SKM-1 (cell line): Measurements from ENCODE around the gene FHL3.
A peak's percentile ranks its signal among the peaks of the same experiment; 100 is the strongest.
"Not testable (repeated sequence)": the region's sequence is repeated elsewhere in the genome, so short reads cannot be mapped to it uniquely, and the experiment has no call there.

Experiments used
- DNase-seq: peaks from one replicate; lab custom pipeline; 2025; ENCODE audit not compliant: unreplicated experiment; lab: John Stamatoyannopoulos, UW

The FHL3 gene

DNA sequence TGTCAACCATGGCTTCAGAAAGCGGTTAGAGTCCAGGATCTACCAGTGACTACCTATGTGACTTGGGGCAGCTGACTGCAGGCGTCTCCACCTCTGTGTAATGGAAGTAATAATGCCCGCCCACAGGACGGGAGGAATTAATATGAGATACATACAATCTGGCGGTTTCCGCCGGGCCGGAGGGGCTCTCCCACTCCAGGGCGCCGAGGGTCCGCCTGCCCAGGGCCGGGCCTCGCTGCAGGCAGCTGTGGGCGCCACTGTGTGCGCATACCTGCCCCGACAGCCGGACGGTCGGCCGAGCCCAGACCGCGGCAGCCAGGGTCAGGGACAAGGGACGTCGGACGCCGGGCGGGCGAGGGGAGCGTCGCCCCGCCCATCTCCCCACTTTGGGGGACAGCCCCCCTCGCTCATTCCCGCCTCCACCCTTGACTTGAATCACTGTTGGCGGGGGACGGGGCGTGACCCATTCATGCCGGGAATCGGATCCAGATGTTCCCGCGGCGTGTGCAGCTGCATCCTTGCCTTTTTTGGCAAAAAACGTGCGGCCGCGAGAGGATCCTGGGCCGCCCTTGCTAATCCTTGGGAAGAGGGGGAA lies 9.5 kb downstream of the FHL3 start:
- DNase-seq = no peak

DNA sequence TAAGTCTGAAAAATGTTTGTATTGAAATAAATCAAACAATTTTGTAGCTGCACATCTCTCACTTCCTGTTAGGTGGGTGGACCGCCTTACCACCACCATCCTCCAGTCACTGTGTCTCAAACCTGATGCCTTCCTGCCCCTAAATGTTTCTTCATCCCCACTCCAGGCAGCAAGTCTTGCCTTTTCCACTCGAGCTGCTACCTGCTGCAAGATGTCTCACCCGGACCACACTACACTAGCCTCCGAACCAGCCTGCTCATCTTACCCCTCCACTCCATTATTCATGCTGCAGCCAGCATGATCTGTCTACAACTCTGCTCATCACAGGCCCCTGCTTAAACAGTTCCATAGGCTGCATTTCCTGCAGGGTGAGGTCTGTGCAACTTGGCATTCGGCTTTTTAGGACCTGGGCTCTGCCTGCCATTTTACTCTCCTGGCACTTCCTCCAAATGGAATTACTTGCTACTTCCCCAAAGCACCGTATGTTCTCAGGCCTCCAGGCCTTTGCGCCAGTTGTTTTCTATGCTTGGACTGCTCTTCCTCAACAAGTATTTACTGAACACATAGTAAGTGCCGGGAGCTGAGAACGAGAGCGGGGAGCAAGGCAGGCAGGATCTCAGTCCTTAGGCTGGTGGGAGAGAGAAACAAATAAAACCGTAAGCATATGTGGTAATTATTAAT lies 10.3 kb downstream of the FHL3 start:
- DNase-seq = no peak

DNA sequence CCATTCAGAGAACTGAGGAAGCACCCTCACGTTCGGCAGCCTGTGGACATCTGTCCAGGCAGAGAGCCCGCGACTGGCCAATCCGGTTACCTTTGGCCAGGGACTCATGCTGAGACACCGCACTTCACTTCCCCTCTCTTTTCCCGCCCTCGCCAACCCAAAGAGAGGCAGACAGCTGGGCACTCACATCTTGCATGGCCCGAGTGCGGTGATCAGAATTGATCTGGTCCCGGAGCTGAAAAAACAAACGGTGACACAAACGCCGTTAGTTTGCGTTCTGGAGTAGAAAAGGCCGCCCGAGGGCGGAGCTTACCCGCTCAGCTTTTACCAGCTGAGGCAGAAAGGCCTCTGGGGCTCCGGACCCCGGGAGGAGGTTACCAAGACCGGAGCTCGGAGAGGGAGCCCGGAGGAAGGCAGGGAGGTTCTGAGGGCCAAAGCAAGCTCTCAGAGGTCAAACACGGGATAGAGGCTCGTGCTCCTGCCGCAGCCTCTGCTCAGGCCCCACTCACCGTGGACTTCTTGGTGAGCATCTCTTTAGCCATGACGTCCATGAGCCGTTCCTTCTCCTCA lies 15.9 kb downstream of the FHL3 start:
- DNase-seq = no peak

DNA sequence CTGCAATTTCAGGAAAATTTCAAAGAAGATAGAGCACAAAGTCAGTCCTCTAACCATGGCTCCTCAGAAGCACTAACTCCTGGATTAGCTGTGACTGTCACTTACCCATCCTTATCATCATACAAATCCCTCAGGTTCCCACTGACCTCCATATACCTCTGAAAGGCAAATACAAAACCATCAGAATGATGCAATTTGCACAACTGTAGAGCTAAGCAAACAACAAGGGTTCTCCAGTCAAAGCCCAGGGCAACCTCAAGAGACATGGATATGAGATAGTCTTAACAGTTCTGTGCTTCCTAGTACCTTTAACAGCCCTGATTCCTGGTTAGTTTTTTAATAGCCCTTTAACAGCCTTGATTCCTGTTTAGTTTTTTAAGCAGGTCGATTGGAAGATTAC lies 17.6 kb downstream of the FHL3 start:
- no peak for DNase-seq

DNA sequence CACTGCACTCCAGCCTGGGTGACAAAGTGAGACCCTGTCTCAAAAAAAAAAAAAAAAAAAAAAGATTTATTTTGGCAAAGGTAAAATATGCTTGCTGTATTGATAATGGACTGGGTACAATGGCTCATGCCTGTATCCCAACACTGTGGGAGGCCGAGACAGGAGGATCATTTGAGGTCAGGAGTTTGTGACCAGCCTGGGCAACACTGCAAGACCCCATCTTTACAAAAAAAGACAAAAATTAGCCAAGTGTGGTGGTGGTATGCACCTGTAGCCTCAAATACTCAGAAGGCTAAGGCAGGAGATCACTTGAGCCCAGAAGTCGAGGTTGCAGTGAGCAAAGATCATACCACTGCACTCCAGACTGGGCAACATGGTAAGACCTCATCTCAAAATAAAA lies 21.8 kb downstream of the FHL3 start:
- DNase-seq = no peak

DNA sequence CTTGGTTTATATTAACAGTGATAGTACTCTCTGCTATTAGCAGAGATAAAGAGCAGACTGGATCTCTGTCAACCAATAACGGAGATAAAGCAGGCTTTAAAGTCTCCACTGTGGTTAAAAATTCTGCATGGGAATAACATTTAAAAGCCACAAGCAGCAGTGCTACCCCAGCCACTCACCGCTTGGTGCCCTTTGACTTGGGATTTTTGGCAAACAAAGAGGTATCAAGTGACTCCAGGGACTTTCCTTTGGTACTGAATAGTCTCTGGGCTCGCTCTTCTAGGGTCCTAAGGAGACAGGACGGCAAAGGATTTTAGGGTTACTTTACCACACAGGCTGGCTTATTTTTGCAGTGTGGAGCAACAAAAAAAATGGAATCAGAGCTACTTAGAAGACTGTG lies 26.8 kb downstream of the FHL3 start:
- DNase-seq = no peak

DNA sequence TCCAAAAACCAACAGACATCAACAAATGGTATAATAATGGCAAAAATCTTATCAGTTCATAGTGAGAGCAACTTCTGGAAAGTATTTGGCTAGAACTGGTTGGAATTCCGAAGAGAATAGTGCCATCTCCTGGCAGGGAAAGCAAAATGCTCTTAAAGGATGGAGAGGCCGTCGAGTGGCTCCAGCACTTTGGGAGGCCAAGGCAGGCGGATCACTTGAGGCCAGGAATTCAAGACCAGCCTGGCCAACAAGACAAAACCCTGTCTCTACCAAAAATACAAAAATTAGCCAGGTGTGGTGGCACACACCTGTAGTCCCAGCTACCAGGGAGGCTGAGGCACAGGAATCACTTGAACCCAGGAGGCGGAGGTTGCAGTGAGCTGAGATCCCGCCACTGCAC lies 30.2 kb downstream of the FHL3 start:
- DNase-seq = peak; percentile 20

DNA sequence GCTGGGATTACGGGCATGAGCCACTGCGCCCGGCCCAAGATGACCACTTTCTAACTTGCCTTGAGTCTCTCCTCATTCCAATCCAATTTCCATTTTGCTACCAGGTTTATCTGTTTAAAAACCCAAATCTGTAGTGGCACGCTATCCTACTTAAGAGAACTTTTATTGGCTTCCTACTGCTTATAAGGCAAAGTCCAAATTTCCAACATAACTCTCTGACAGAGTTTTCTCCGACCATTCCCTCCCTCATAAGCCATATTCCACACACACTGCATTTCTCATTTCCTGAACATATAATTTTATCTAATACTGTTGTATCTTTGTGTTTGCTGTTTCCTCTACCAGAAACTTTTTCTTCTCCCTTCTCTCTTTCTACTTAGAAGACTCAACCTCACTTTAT lies 30.7 kb downstream of the FHL3 start:
- no peak for DNase-seq

DNA sequence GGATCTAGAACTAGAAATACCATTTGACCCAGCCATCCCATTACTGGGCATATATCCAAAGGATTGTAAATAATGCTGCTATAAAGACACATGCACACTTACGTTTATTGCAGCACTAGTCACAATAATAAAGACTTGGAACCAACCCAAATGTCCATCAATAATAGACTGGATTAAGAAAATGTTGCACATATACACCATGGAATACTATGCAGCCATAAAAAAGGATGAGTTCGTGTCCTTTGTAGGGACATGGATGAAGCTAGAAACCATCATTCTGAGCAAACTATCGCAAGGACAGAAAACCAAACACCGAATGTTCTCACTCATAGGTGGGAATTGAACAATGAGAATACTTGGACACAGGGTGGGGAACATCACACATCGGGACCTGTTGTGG lies 31.6 kb downstream of the FHL3 start:
- not testable (repeated sequence) for DNase-seq

DNA sequence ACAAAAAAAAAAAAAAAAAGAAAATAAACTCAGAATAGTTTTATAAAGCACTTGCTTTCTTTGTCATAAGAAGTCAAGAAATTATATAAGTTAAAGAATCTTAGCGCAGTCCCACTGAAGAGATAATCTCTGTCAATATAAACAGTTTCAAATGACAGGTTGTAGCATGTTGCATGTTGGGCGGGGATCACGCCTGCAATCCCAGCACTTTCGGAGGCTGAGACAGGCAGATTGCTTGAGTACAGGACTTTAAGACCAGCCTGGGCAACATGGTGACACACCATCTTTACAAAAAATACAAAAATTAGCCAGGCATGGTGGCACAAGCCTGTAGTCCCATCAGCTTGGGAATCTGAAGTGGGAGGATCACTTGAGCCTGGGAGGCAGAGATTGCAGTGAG lies 40.0 kb downstream of the FHL3 start:
- no peak for DNase-seq

DNA sequence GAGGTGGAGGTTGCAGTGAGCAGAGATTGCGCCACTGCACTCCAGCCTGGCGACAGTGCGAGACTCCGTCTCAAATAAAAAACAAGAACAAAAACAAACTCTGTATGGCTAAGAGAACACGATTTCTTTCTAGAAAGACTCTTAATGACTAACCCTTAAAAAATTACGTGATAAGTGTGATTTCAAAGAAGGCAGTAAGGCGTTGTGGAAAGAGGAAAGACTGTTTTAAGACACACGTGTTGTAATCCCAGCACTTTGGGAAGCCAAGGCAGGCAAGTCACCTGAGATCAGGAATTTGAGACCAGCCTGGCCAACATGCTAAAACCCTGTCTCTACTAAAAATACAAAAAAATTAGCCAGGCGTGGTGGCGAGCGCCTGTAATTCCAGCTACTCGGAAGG lies 41.2 kb downstream of the FHL3 start:
- not testable (repeated sequence) for DNase-seq

DNA sequence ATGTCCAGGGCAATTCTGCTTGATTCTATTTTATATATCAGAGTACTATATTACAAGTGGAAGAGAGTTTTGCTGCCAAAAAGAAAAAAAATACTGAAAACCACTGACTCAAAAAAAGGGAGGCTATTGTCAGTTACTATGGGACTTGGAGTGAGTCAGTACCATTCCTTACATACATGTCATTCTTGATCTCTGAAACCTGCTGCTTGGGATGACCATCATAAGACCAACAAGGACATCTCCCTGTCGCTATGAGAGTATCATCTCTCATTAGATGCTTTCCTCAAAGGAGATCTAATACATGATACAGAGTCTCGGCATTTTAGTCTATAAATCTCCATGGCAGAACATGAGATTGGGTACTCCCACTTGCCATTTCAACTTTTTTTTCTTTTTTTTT lies 46.6 kb downstream of the FHL3 start:
- DNase-seq = no peak

DNA sequence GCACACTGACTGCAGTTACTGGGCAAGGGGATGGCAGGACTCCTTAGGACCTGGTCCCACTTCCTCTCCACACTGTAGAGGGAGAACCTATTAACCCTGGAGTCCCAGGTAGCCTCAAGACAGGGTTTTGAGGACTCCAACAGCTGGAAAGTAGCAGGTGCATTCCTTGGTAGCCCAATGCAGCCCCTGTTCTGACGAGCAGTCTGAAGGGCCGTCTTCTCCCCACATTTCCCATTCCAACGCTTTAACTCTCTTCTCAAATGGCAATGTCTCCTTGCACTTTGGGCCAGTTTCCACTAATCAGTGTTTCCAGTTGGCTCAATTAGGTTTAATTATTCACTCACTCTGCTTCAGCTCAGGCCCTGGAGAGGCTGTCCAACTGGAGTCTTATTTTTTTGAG lies 49.6 kb downstream of the FHL3 start:
- no peak for DNase-seq

DNA sequence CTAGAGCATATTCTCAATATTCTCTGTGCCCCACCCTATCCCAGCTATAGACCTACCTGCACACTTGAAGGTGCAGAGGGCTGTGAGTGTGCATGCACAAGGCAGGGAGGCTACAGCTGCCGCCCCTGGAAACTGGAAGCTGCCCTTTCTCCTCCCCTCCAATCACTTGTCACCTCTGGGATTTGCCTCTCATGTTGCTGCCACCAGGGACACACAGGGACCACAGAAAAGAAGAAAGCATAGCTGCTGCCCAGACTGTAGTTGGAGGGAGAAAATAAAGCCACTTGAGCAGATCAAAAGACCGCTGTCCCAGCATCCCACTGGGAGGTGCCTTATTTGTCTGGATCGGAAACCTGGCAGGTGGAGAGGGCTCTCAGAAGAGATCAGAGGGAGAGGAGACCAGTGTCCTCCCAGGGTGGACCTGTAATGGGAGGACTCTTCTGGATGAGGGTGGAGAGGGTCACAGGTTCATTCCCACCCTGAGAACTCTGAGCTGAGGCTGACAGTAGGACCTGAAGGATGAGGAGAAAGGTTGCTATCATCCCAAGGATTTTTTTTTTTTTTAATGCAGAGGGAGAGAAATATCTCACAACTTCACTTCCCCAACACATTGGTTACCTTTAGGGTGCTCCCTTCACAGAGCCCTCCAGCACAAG lies 50.9 kb downstream of the FHL3 start:
- DNase-seq = no peak

DNA sequence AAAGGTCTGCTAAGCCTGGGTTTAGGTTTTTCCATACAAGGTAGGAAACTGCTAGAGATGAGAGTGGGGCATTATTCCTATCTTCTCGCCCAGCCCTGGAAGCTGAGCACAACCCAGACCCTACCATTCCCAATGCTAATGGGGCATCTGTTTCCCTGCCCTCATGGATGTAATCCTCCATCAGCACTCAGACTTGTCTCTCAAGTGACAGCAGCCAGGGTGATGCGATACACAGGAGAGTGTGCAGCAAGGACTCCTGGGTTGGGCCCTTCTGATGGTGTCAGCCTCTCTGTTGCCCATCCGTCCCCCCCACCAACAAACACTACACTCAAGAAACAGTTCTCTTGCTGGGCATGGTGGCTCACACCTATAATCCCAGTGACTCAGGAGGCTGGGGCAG lies 52.6 kb downstream of the FHL3 start:
- no peak for DNase-seq

DNA sequence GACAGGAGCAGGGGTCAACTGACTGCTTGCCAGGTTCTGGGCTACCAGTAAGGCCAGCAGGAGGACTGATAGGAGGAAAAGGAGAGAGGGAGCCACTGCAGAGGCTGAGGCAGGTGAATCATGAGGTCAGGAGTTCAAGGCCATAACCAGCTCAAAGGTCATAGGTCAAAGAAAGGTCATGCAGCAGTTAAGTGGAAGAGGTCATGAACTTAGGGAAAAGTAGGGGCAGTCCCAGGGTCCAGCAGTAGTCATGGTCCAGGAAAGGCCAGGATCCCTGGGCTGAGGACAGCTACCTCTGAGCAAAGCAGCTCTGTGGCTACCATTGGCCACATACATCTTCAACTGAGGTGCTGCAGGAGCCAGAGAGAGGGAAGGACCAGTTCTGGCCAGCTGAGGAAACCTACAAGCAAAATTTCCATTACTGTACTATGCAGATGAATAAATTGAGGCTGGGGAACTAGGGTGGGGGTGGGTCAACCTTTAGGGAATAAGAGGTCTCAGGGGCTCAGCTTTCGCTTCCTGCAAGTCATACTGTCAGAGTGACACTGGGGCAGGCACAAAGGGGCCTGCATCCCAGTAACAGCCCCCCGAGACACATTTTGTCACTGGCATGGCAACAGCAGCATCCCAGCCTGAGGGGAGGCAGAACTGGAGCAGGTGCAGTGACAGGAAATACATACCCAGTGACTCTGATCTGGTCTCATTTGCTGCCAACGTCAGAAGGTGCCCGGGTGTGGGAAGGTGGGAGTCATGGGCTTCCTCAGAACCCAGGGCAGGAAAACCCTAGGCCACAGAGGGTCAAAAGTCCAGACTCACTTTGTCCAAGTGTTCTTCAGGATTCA lies 53.3 kb downstream of the FHL3 start:
- no peak for DNase-seq

DNA sequence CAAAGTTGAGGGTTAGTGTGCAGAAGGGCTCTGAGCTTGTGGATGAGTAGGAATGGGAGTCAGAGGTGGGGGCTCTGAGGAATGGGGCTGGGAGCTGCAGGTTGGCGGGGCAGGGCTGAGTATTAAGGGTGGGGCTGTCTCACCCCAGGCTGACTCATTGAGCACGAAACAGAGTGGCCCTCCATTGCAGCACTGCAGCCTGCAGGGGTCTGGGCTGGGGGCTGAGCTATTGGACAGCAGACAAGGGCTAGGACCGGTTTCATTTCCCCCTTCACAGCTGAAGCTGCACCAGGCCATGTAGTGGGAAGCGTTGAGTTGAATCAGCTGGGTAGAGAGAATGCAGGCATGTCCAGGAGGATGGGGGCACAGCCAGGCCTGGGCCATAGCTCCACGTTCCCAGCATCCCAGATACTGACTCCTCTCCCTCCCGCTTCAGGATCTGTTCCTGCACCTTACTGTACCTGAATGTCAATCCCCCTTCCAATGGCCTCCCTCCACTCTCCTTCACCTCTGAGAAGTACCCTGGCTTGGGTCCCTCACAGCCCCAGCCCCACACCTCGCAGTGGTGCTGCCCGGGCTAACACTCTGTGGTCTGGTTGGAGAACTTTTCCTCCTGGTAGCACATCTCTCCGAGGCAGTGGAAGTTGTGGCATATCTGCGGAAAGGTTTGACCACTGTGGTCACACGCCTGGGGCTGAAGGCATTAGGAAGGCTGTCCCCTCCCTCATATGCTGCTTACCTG lies 54.1 kb downstream of the FHL3 start:
- no peak for DNase-seq

DNA sequence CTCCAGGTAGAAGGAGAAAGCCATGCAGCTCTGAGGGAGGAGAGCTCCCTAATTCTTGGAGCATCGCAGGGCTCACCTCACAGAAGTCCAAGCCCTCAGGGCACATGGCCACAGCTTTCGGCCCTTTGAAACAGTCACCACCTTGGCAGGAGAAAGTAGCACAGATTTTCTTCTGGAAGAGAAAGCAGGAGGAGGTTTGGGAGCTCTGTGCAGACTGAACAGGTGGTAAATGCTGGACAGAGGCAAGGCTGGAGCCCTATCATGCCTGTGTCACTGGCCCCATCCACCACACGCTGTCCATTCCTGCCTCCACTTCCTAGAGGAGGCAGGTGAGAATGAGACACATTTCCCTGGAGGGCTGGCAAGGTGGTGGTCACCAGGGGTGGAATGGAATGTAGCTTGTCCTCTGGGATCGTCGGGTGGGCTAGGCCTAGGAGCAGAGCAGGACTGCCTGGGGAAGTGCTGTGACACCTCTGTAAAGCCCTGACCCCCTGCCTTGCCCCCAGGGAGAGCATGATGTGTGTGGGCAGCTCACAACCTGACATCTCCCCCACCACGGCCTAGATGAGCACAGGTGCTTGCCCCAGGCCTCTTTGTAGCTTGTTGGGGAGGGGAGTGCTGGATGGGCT lies 55.7 kb downstream of the FHL3 start:
- no peak for DNase-seq

DNA sequence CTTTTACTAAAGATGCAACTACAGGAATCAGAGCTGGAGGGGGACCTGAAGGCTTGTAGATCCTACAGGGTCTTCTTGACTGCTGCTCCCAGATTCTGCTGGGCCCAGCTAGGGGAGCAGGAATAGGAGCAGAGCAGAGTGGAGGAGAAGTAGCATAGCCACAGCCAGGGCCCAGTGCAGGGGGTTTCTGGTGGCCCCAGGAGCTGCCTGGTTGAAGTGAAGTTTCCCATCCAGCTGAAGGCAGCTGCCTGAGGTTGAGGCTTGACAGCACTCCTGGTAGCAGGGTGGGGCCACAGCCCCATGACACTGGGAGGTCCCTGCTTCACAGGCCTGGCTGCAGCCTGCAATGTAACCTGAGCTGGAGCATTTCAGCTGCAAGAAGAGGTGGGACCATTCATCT lies 56.5 kb downstream of the FHL3 start:
- DNase-seq = no peak

DNA sequence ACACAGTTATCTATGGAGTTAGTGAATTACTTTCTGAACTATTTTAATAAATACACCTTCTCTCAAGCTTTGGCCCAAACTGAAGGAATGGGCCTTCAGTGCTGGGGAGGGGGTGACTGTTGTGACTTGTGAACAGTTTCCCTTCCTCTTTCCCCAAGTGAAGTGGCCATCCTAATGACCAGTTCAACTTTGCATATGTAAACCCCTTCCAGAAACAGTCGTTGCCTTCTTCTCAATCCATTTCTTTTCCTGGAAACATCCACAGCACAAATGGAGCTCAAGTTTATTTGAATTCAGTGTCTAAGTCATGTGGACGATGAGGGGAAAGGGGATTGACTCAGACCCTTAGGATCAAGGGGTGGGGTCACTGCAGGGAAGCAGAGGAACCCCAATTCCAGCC lies 57.1 kb downstream of the FHL3 start:
- no peak for DNase-seq
